ENCODE data around the gene ANO1. TPM values are rescaled to one million over a fixed set of nuclear protein-coding genes. Genes with fewer than 3 reads are reported as not detected.

ANO1 gene
- total RNA-seq, 1 donor from 2014 or later: 0.14 TPM

DNA sequence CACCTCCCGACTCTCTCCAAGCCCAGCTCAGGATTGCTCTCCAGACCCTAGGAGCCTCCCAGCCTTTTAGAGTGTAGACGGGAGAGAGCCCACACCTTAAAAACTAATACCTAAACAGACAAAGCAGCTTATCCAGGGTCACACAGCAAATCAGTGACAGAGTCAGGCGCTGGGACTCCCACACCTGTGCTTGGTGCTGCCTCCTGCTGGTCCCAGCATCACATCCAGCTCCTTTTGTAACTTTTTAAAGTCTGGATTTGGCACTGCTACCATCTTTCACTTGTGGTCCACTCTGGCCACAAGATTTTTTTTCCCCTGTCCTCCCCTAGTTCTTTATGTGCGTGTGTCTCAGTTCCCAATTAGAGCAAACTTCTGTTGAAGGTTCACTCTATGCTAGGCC is 4.7 kb downstream of the ANO1 start:
- no peaks in the 10 kb centered on the region for H3K4me1 ChIP-seq (ENCODE audit: insufficient read depth, low read length)
- H4K20me1 ChIP-seq (ENCODE audit: insufficient read depth, low read length): no peaks in the 10 kb centered on the region
- no peak for TF ChIP-seq EZH2 (IDR thresholded peaks at IDR 0.05; ENCODE audit: insufficient read depth, low read length)
- TF ChIP-seq, protein P1, sequence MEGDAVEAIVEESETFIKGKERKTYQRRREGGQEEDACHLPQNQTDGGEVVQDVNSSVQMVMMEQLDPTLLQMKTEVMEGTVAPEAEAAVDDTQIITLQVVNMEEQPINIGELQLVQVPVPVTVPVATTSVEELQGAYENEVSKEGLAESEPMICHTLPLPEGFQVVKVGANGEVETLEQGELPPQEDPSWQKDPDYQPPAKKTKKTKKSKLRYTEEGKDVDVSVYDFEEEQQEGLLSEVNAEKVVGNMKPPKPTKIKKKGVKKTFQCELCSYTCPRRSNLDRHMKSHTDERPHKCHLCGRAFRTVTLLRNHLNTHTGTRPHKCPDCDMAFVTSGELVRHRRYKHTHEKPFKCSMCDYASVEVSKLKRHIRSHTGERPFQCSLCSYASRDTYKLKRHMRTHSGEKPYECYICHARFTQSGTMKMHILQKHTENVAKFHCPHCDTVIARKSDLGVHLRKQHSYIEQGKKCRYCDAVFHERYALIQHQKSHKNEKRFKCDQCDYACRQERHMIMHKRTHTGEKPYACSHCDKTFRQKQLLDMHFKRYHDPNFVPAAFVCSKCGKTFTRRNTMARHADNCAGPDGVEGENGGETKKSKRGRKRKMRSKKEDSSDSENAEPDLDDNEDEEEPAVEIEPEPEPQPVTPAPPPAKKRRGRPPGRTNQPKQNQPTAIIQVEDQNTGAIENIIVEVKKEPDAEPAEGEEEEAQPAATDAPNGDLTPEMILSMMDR (IDR thresholded peaks at IDR 0.05; ENCODE audit: insufficient read depth, low read depth, low read length): peak; percentile 19
- H3K4me3 ChIP-seq (ENCODE audit: insufficient read depth, low read depth, low read length): no peak overlapping the region
- no peaks in the 10 kb centered on the region for H3K9me3 ChIP-seq (ENCODE audit: insufficient read depth, low read depth, low read length)
- Mint-ChIP-seq H3K4me3 (ENCODE audit: unreplicated experiment) (no peak overlapping the region), H3K4me1 (ENCODE audit: low read depth, unreplicated experiment) (no peaks in the 10 kb centered on the region), H3K27me3 (ENCODE audit: low read depth, unreplicated experiment) (peaks cover 66% of the 10 kb centered on the region), H3K9me3 (ENCODE audit: unreplicated experiment) (no peaks in the 10 kb centered on the region), H3K36me3 (ENCODE audit: low read depth, unreplicated experiment) (peaks cover 1% of the 10 kb centered on the region), H3K27ac (ENCODE audit: unreplicated experiment) (no peak overlapping the region)
- H3K36me3 ChIP-seq (ENCODE audit: insufficient read depth, low read length): no peaks in the 10 kb centered on the region
- DNase-seq (ENCODE audit: low read depth) (no peak), FAIRE-seq (no peak)
- no peak overlapping the region for H3K9ac ChIP-seq (ENCODE audit: low read length)
- no peak overlapping the region for H3K27ac ChIP-seq (ENCODE audit: low read depth, low read length)
- no peaks in the 10 kb centered on the region for H3K79me2 ChIP-seq (ENCODE audit: insufficient read depth, low read length)
- no peak overlapping the region for H3K4me2 ChIP-seq (ENCODE audit: low read length)
- peaks cover 7% of the 10 kb centered on the region for H3K27me3 ChIP-seq (ENCODE audit: insufficient read depth, low read length)
- no peak overlapping the region for H2AFZ ChIP-seq (ENCODE audit: low read depth, low read length)

DNA sequence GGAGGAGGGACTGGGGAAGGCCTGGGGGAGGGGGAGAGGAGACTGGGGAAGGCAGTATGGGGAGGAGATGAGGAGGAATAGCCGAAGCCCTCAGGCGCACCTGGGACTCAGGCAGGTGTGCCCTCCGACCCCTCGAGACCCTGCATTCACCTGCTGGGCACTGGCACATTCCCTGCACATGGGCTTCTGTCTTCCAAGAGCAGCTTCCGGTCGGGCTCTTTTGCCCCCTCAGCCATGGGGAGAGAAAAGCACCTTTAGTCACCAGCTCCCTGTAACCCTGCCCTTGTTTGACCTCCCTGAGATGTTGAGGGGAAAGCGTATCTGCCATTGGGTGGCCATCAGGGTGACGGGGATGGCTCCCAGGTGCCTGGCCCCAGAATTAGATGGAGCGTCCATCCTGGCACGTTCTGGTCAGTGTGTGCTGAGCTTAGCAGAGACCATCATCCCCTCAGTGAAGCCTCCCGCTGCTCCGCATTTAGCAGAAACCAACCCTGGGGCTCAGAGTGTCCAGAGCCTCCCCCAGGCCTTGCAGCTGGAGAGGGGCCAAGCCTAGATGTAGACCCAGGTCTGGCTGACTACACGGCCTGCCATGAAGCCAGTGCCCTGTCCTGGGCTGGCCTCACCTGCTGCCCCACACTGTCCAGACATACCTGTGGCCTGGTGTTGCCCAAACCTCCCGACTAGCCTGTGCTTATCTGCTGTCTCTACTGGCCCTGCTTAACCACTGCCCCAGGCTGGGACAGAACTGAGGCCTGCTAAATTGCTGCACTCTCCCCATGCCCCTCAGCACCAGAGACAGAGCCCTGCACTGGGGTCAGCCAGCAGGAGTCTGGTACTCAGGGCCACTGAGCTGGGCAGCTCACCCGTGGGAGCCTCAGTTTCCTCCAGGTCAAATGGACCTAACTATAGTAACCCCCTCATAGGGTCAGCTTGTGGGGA is 6.2 kb downstream of the ANO1 start:
- FAIRE-seq (no peak), DNase-seq (ENCODE audit: low read depth) (no peak)

More for the DNA sequence above, 6.2 kb downstream of the ANO1 start:
- no peaks in the 10 kb centered on the region for H3K9me3 Mint-ChIP-seq (ENCODE audit: unreplicated experiment)
- H3K9ac ChIP-seq (ENCODE audit: low read length): no peak overlapping the region
- no peak overlapping the region for H3K27ac Mint-ChIP-seq (ENCODE audit: unreplicated experiment)
- H3K4me3 ChIP-seq (ENCODE audit: insufficient read depth, low read depth, low read length): no peak overlapping the region
- H3K27ac ChIP-seq (ENCODE audit: low read depth, low read length): no peak overlapping the region
- TF ChIP-seq, protein P1 (IDR thresholded peaks at IDR 0.05; ENCODE audit: insufficient read depth, low read depth, low read length): no peak
- TF ChIP-seq EZH2 (IDR thresholded peaks at IDR 0.05; ENCODE audit: insufficient read depth, low read length): no peak
- H3K4me1 Mint-ChIP-seq (ENCODE audit: low read depth, unreplicated experiment): no peaks in the 10 kb centered on the region
- H4K20me1 ChIP-seq (ENCODE audit: insufficient read depth, low read length): no peaks in the 10 kb centered on the region
- no peaks in the 10 kb centered on the region for H3K36me3 ChIP-seq (ENCODE audit: insufficient read depth, low read length)
- H3K27me3 ChIP-seq (ENCODE audit: insufficient read depth, low read length): peaks cover 5% of the 10 kb centered on the region
- no peaks in the 10 kb centered on the region for H3K4me1 ChIP-seq (ENCODE audit: insufficient read depth, low read length)
- H3K4me3 Mint-ChIP-seq (ENCODE audit: unreplicated experiment): no peak overlapping the region
- H3K36me3 Mint-ChIP-seq (ENCODE audit: low read depth, unreplicated experiment): peaks cover 1% of the 10 kb centered on the region
- H2AFZ ChIP-seq (ENCODE audit: low read depth, low read length): no peak overlapping the region
- no peak overlapping the region for H3K4me2 ChIP-seq (ENCODE audit: low read length)
- H3K27me3 Mint-ChIP-seq (ENCODE audit: low read depth, unreplicated experiment): peaks cover 67% of the 10 kb centered on the region
- no peaks in the 10 kb centered on the region for H3K79me2 ChIP-seq (ENCODE audit: insufficient read depth, low read length)
- no peaks in the 10 kb centered on the region for H3K9me3 ChIP-seq (ENCODE audit: insufficient read depth, low read depth, low read length)
